Mesothelial cell of epicardium (in vitro differentiated cells): Measurements from ENCODE around the gene FGF8. TPM values are rescaled to one million over a fixed set of nuclear protein-coding genes. Genes with fewer than 3 reads are reported as not detected.

Source experiments
- DNase-seq, 2 experiments: peaks; one replicate each; pipeline ENCODE4 v3.0.0; 2021; ENCODE audit warnings: low spot score in 2 of 2; ENCODE audit not compliant: unreplicated experiment in 2 of 2
- H3K27ac Mint-ChIP-seq: 2 replicates; pipeline ENCODE4 v1.8.0; 2021; ENCODE audit warnings: mixed read lengths
- H3K27me3 Mint-ChIP-seq: 2 replicates; pipeline ENCODE4 v1.8.0; 2021; ENCODE audit warnings: low read depth, mixed read lengths
- H3K36me3 Mint-ChIP-seq: 2 replicates; pipeline ENCODE4 v1.8.0; 2021; ENCODE audit warnings: mixed read lengths
- H3K4me1 Mint-ChIP-seq: 2 replicates; pipeline ENCODE4 v1.8.0; 2021; ENCODE audit warnings: mixed read lengths
- H3K4me3 Mint-ChIP-seq: 2 replicates; pipeline ENCODE4 v1.8.0; 2021; ENCODE audit warnings: mild to moderate bottlenecking, moderate library complexity, mixed read lengths
- H3K9me3 Mint-ChIP-seq: 2 replicates; pipeline ENCODE4 v1.8.0; 2021; ENCODE audit warnings: mixed read lengths
- CTCF ChIP-seq: fragments of 200-600 bp; sonication (generic); IDR thresholded peaks from one replicate; pipeline ENCODE4 v1.5.0; 2021; ENCODE audit warnings: antibody characterized with exemption; ENCODE audit not compliant: unreplicated experiment
- total RNA-seq: library from RNA; stranded (reverse); gene quantifications from 3 replicates; pipeline ENCODE4 v1.2.1, GENCODE V29; 2021

Gene FGF8
- total RNA-seq, 1 donor from 2014 or later: not detected

GRCh38 chr10:101781655-101781983, 5.7 kb upstream of the FGF8 start:
- Mint-ChIP-seq H3K4me3 (peak overlapping the region; percentile 100), H3K36me3 (peaks cover 17% of the 10 kb centered on the region), H3K9me3 (no peaks in the 10 kb centered on the region), H3K27me3 (peaks cover 43% of the 10 kb centered on the region), H3K27ac (no peak overlapping the region), H3K4me1 (peaks cover 42% of the 10 kb centered on the region)
- DNase-seq: no peak
- no peak for TF ChIP-seq CTCF

- Mint-ChIP-seq H3K27ac (no peak overlapping the region), H3K4me3 (peak overlapping the region; percentile 44), H3K36me3 (peaks cover 14% of the 10 kb centered on the region), H3K27me3 (peaks cover 45% of the 10 kb centered on the region), H3K4me1 (peaks cover 42% of the 10 kb centered on the region), H3K9me3 (no peaks in the 10 kb centered on the region)
- DNase-seq: peak in 1 of 2 experiments; percentile 81
- TF ChIP-seq CTCF: peak; percentile 87
Observed at GRCh38 chr10:101780818-101781654, 5.1 kb upstream of the FGF8 start.

- Mint-ChIP-seq H3K4me3 (peak overlapping the region; percentile 55), H3K27me3 (peaks cover 48% of the 10 kb centered on the region), H3K9me3 (no peaks in the 10 kb centered on the region), H3K36me3 (peaks cover 12% of the 10 kb centered on the region), H3K27ac (no peak overlapping the region), H3K4me1 (peaks cover 42% of the 10 kb centered on the region)
- DNase-seq: no peak
- no peak for TF ChIP-seq CTCF
Observed at GRCh38 chr10:101780187-101780817, 4.4 kb upstream of the FGF8 start.

GRCh38 chr10:101779544-101780186, 3.8 kb upstream of the FGF8 start:
- Mint-ChIP-seq H3K27me3 (peaks cover 55% of the 10 kb centered on the region), H3K36me3 (peaks cover 8% of the 10 kb centered on the region), H3K27ac (no peak overlapping the region), H3K9me3 (no peaks in the 10 kb centered on the region), H3K4me3 (peak overlapping the region; percentile 55), H3K4me1 (peaks cover 43% of the 10 kb centered on the region)
- DNase-seq: peak; percentile 79 to 93
- peak; percentile 83 for TF ChIP-seq CTCF

- DNase-seq: no peak
- Mint-ChIP-seq H3K27me3 (peaks cover 62% of the 10 kb centered on the region), H3K9me3 (no peaks in the 10 kb centered on the region), H3K4me1 (peaks cover 41% of the 10 kb centered on the region), H3K4me3 (peak overlapping the region; percentile 55), H3K27ac (no peak overlapping the region), H3K36me3 (peaks cover 8% of the 10 kb centered on the region)
- no peak for TF ChIP-seq CTCF
Observed at GRCh38 chr10:101778781-101779543, 3.0 kb upstream of the FGF8 start.
